ENCODE measurements around the gene CAD.
"Not testable (repeated sequence)": the region's sequence is repeated elsewhere in the genome, so short reads cannot be mapped to it uniquely, and the experiment has no call there.

CAD gene

GRCh38 chr2:27191070-27191829 lies 25.9 kb upstream of the CAD start:
- Mint-ChIP-seq H3K9me3 (no peaks in the 10 kb centered on the region), H3K4me3 (no peak overlapping the region), H3K36me3 (no peaks in the 10 kb centered on the region), H3K27me3 (peaks cover 2% of the 10 kb centered on the region), H3K4me1 (no peaks in the 10 kb centered on the region), H3K27ac (no peak overlapping the region)

- no peaks in the 10 kb centered on the region for H3K36me3 Mint-ChIP-seq
- H3K27ac Mint-ChIP-seq, result no peak overlapping the region
Observed at GRCh38 chr2:27194538-27195354, 22.4 kb upstream of the CAD start.

GRCh38 chr2:27195799-27196198 lies 21.4 kb upstream of the CAD start:
- not testable (repeated sequence) for H3K4me1 Mint-ChIP-seq, H3K27me3 Mint-ChIP-seq, H3K9me3 Mint-ChIP-seq, H3K36me3 Mint-ChIP-seq, H3K27ac Mint-ChIP-seq, H3K4me3 Mint-ChIP-seq

More at GRCh38 chr2:27194538-27195354, 22.4 kb upstream of the CAD start:
- Mint-ChIP-seq H3K4me1 (no peaks in the 10 kb centered on the region), H3K4me3 (no peak overlapping the region), H3K9me3 (no peaks in the 10 kb centered on the region), H3K27me3 (no peaks in the 10 kb centered on the region)

- not testable (repeated sequence) for H3K4me1 Mint-ChIP-seq, H3K36me3 Mint-ChIP-seq, H3K27ac Mint-ChIP-seq, H3K27me3 Mint-ChIP-seq, H3K9me3 Mint-ChIP-seq, H3K4me3 Mint-ChIP-seq
Observed at GRCh38 chr2:27198068-27198467, 19.1 kb upstream of the CAD start.

- Mint-ChIP-seq H3K9me3 (no peaks in the 10 kb centered on the region), H3K27ac (no peak overlapping the region), H3K4me1 (peaks cover 6% of the 10 kb centered on the region), H3K27me3 (no peaks in the 10 kb centered on the region), H3K4me3 (no peak overlapping the region), H3K36me3 (no peaks in the 10 kb centered on the region)
Observed at GRCh38 chr2:27198627-27199026, 18.5 kb upstream of the CAD start.

- H3K27me3 Mint-ChIP-seq, result no peaks in the 10 kb centered on the region
- H3K4me1 Mint-ChIP-seq, result peaks cover 6% of the 10 kb centered on the region
- H3K9me3 Mint-ChIP-seq, result no peaks in the 10 kb centered on the region
- no peaks in the 10 kb centered on the region for H3K36me3 Mint-ChIP-seq
- H3K27ac Mint-ChIP-seq, result no peak overlapping the region
- H3K4me3 Mint-ChIP-seq, result no peak overlapping the region
Observed at GRCh38 chr2:27199241-27199640, 17.9 kb upstream of the CAD start.

GRCh38 chr2:27201675-27202074 lies 15.5 kb upstream of the CAD start:
- H3K4me3 Mint-ChIP-seq, result no peak overlapping the region
- H3K27me3 Mint-ChIP-seq, result no peaks in the 10 kb centered on the region
- peaks cover 6% of the 10 kb centered on the region for H3K4me1 Mint-ChIP-seq
- H3K27ac Mint-ChIP-seq, result no peak overlapping the region
- peaks cover 8% of the 10 kb centered on the region for H3K36me3 Mint-ChIP-seq
- no peaks in the 10 kb centered on the region for H3K9me3 Mint-ChIP-seq

GRCh38 chr2:27202854-27203253 lies 14.3 kb upstream of the CAD start:
- Mint-ChIP-seq H3K36me3 (peaks cover 8% of the 10 kb centered on the region), H3K4me1 (peaks cover 6% of the 10 kb centered on the region), H3K4me3 (no peak overlapping the region), H3K27me3 (no peaks in the 10 kb centered on the region), H3K9me3 (no peaks in the 10 kb centered on the region), H3K27ac (no peak overlapping the region)

DNA sequence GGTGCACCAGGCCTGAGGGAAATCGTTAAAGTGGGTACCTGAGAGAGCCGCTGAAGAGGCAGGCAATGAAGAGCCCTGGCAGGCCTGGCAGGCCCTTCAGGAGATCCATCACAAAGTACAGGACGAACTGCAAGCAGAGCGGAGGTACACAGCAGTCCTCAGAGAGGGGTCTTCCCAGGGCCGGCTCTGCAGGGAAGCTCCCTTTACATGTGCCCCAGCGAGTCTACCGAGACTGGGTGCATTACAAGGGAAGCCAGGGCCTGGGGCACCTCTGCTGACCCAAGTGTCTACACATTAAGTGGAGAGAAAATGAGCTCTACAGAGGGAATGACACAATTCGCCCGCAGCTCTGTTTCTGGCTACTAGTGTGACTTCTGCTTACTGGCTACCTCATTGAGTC lies 13.4 kb upstream of the CAD start:
- Mint-ChIP-seq H3K9me3 (no peaks in the 10 kb centered on the region), H3K36me3 (peaks cover 8% of the 10 kb centered on the region), H3K27me3 (no peaks in the 10 kb centered on the region), H3K4me1 (peaks cover 6% of the 10 kb centered on the region), H3K4me3 (no peak overlapping the region), H3K27ac (no peak overlapping the region)

DNA sequence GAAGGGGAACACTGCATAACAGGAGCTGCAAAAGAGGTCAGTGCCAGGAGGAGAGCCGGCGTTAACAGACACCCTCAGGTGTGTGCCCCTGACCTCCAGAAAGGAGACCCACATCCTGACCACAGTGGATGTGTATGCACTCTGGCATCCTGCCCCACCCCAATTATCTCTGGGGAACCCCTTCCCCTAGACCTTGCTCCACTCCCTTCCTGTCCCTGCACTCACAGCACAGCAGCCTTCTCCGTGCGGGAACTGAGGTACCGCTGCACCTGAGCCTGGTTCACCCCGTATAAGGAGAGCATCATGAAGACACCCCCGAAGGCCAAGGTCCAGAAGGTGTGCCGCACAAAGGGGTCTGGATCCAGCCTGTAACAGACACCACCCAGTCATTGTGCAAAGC lies 12.6 kb upstream of the CAD start:
- Mint-ChIP-seq H3K27me3 (no peaks in the 10 kb centered on the region), H3K4me1 (peaks cover 11% of the 10 kb centered on the region), H3K36me3 (peaks cover 8% of the 10 kb centered on the region), H3K9me3 (no peaks in the 10 kb centered on the region), H3K27ac (no peak overlapping the region), H3K4me3 (no peak overlapping the region)

- Mint-ChIP-seq H3K27ac (no peak overlapping the region), H3K4me1 (peaks cover 17% of the 10 kb centered on the region), H3K4me3 (no peak overlapping the region), H3K36me3 (peaks cover 10% of the 10 kb centered on the region), H3K27me3 (no peaks in the 10 kb centered on the region), H3K9me3 (no peaks in the 10 kb centered on the region)
Observed at GRCh38 chr2:27205206-27205605, 12.0 kb upstream of the CAD start.

GRCh38 chr2:27206346-27206745 lies 10.8 kb upstream of the CAD start:
- no peaks in the 10 kb centered on the region for H3K27me3 Mint-ChIP-seq
- no peak overlapping the region for H3K4me3 Mint-ChIP-seq
- H3K27ac Mint-ChIP-seq, result no peak overlapping the region
- H3K4me1 Mint-ChIP-seq, result peaks cover 21% of the 10 kb centered on the region
- H3K36me3 Mint-ChIP-seq, result peaks cover 10% of the 10 kb centered on the region
- H3K9me3 Mint-ChIP-seq, result no peaks in the 10 kb centered on the region

GRCh38 chr2:27208486-27209050 lies 8.6 kb upstream of the CAD start:
- Mint-ChIP-seq H3K4me3 (no peak overlapping the region), H3K36me3 (peaks cover 11% of the 10 kb centered on the region), H3K27me3 (no peaks in the 10 kb centered on the region), H3K4me1 (peaks cover 24% of the 10 kb centered on the region), H3K27ac (no peak overlapping the region), H3K9me3 (no peaks in the 10 kb centered on the region)

GRCh38 chr2:27209621-27210401 lies 7.4 kb upstream of the CAD start:
- Mint-ChIP-seq H3K9me3 (no peaks in the 10 kb centered on the region), H3K36me3 (peaks cover 11% of the 10 kb centered on the region), H3K27ac (peak overlapping the region; percentile 44), H3K4me3 (peak overlapping the region; percentile 65), H3K27me3 (no peaks in the 10 kb centered on the region), H3K4me1 (peaks cover 26% of the 10 kb centered on the region)

DNA sequence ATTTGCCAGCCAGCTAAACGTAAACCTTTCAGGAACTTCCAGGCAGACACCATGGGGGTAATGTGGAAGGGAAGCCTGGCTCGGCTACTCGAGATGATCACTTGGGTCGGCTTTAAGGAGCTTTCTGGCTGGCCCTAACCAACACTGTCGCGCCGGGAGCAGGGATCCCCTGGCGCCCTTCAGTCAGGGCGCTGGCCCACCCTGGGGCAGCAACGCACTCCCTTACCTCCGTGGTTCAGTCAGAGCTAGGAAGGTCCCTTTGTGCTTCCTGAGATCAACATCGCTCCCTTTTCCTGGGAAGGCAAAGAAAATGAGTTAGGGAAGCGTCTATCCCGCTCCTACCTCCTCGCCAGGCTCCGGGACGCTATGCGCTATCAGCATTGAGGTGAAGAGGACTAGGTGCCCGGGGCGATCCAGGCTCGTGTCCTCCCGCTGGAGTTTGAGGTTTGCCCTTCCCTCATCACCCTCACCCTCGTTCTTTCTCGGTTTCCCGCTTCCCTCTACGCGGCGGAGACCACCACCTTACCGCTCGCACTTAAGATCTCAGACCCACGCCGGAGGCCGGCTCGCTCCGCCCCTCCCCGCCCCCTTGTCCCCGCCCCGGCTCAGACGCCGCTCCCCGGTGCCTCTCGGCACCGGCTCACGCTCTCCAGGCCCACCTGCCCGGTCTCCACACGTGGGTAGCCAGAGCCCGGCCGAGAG lies 5.8 kb upstream of the CAD start:
- H3K4me3 Mint-ChIP-seq, result peak overlapping the region; percentile 99
- peaks cover 6% of the 10 kb centered on the region for H3K36me3 Mint-ChIP-seq
- H3K9me3 Mint-ChIP-seq, result no peaks in the 10 kb centered on the region
- H3K27me3 Mint-ChIP-seq, result no peaks in the 10 kb centered on the region
- H3K27ac Mint-ChIP-seq, result peak overlapping the region; percentile 71
- H3K4me1 Mint-ChIP-seq, result peaks cover 28% of the 10 kb centered on the region
